ENCODE results near the gene RPGR. TPM values are rescaled to one million over a fixed set of nuclear protein-coding genes. Genes with fewer than 3 reads are reported as not detected.

Gene RPGR
- total RNA-seq, 1 experiment from 2014 or later: 10.4 TPM

DNA sequence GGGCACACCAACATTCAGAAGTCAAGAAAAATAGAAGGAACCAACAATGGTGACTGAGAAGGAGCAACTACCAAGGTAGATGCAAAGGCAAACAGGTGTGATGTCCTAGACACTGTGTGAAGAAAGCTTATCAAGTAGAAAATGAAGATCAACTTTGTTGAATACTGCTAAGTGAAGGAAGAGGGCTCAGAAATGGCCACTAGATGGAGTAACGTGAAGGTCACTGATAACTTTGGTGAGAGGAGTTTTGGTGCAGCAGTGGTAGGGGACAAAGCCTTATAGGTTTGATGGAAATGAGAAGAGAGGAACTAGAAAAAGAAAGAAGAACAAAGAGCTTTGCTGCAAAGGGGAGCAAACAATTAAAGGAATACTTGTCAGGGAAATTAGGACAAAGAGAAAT lies 48.6 kb upstream of the RPGR start:
- Histone ChIP-seq H3K27ac (ENCODE audit: low read depth, low read length) (no peak overlapping the region), H3K4me1 (ENCODE audit: control insufficient read depth in 1 of 2, insufficient read depth in 2 of 2, low read length in 2 of 2) (no peaks in the 10 kb centered on the region), H3K9me2 (ENCODE audit: insufficient read depth) (no peaks in the 10 kb centered on the region), H4K20me1 (ENCODE audit: insufficient read depth) (no peaks in the 10 kb centered on the region), H2AFZ (ENCODE audit: low read depth, low read length, poor library complexity, severe bottlenecking) (no peak overlapping the region), H3K9ac (ENCODE audit: low read length) (no peak overlapping the region), H3K9me3 (ENCODE audit: control insufficient read depth in 1 of 2, insufficient read depth in 1 of 2, low read depth in 1 of 2, low read length in 2 of 2) (no peaks in the 10 kb centered on the region), H3K4me2 (ENCODE audit: low read length) (no peak overlapping the region), H3K4me3 (replicated peaks in 1 of 2; ENCODE audit: low read depth in 1 of 2, low read length in 2 of 2) (no peak overlapping the region), H3K27me3 (ENCODE audit: insufficient read depth, low read length) (no peaks in the 10 kb centered on the region; the same call in 1 of the 2 replicates), H3K36me3 (ENCODE audit: control insufficient read depth in 1 of 2, insufficient read depth in 2 of 2, low read length in 2 of 2) (no peaks in the 10 kb centered on the region), H3K79me2 (ENCODE audit: insufficient read depth, low read length) (no peaks in the 10 kb centered on the region)
- DNase-seq (ENCODE audit: low read depth, low spot score) (peak; percentile 0), ATAC-seq (peak; percentile 57; the same call in 1 of the 2 replicates)
- POLR2A ChIA-PET: no interaction called here
- TF ChIP-seq RAD21 (IDR thresholded peaks at IDR 0.05; ENCODE audit: low read depth): peak; percentile 19; the same call in 1 of the 2 replicates
- TF ChIP-seq CEBPB (IDR thresholded peaks at IDR 0.05; ENCODE audit: low read depth): no peak
- TF ChIP-seq, protein P1, sequence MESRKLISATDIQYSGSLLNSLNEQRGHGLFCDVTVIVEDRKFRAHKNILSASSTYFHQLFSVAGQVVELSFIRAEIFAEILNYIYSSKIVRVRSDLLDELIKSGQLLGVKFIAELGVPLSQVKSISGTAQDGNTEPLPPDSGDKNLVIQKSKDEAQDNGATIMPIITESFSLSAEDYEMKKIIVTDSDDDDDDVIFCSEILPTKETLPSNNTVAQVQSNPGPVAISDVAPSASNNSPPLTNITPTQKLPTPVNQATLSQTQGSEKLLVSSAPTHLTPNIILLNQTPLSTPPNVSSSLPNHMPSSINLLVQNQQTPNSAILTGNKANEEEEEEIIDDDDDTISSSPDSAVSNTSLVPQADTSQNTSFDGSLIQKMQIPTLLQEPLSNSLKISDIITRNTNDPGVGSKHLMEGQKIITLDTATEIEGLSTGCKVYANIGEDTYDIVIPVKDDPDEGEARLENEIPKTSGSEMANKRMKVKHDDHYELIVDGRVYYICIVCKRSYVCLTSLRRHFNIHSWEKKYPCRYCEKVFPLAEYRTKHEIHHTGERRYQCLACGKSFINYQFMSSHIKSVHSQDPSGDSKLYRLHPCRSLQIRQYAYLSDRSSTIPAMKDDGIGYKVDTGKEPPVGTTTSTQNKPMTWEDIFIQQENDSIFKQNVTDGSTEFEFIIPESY (IDR thresholded peaks at IDR 0.05; ENCODE audit: extremely low read depth, insufficient replicate concordance, low read length): no peak
- TF ChIP-seq ELF1 (IDR thresholded peaks at IDR 0.05; ENCODE audit: borderline replicate concordance, low read depth): no peak
- no peak for TF ChIP-seq EZH2phosphoT487 (IDR thresholded peaks at IDR 0.05; ENCODE audit: borderline replicate concordance)
- TF ChIP-seq, protein P2, sequence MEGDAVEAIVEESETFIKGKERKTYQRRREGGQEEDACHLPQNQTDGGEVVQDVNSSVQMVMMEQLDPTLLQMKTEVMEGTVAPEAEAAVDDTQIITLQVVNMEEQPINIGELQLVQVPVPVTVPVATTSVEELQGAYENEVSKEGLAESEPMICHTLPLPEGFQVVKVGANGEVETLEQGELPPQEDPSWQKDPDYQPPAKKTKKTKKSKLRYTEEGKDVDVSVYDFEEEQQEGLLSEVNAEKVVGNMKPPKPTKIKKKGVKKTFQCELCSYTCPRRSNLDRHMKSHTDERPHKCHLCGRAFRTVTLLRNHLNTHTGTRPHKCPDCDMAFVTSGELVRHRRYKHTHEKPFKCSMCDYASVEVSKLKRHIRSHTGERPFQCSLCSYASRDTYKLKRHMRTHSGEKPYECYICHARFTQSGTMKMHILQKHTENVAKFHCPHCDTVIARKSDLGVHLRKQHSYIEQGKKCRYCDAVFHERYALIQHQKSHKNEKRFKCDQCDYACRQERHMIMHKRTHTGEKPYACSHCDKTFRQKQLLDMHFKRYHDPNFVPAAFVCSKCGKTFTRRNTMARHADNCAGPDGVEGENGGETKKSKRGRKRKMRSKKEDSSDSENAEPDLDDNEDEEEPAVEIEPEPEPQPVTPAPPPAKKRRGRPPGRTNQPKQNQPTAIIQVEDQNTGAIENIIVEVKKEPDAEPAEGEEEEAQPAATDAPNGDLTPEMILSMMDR (IDR thresholded peaks at IDR 0.05 in 2 of 3, conservative IDR thresholded peaks at IDR 0.05 in 1 of 3; ENCODE audit: borderline replicate concordance in 1 of 3, insufficient read depth in 1 of 3, low read depth in 2 of 3, low read length in 2 of 3): peak; percentile 14 to 58 (median 53); a peak in 5 of 6 replicates
- no peak for TF ChIP-seq ZNF274 (IDR thresholded peaks at IDR 0.05; ENCODE audit: low read depth, low read length)
- CTCF ChIA-PET: interaction anchor here (1.2 kb wide), 1 partner anchor 17 kb away, joined by 3 read pairs; no protein-coding TSS in a partner anchor
- intact Hi-C loops (cut with micrococcal nuclease): no loop called here
- RAD21 ChIA-PET (ENCODE audit: low non-redundant PET in 1 of 2, low total read pairs in 2 of 2, uncharacterized antibody in 2 of 2, unreplicated experiment in 2 of 2): no interaction called here
- BruUV-seq (replicated peaks): no TSS peak
